SU-DHL-6 (cell line): ENCODE results near the gene PRRC2B.

ENCODE experiments used
- H2AFZ ChIP-seq: fragments of 200-600 bp; sonication (generic); 2 replicates; pipeline ENCODE4 v1.6.1; 2014; ENCODE audit warnings: low read depth, mild to moderate bottlenecking, moderate library complexity, mixed read lengths, antibody characterized with exemption, low read length; ENCODE audit not compliant: severe bottlenecking
- H3F3A ChIP-seq: fragments of 200-600 bp; shearing (Covaris generic); 2 replicates; pipeline ENCODE4 v1.6.0; 2016; ENCODE audit warnings: antibody characterized with exemption, mild to moderate bottlenecking; ENCODE audit not compliant: insufficient read depth
- H3K27ac ChIP-seq: fragments of 200-600 bp; sonication (generic); 2 replicates; pipeline ENCODE4 v1.5.1; 2016; ENCODE audit warnings: low read depth, mild to moderate bottlenecking, low read length, moderate library complexity, mixed read lengths
- H3K27me3 ChIP-seq: fragments of 200-600 bp; sonication (generic), shearing (Covaris generic); 2 replicates; pipeline ENCODE4 v1.6.0; 2014; ENCODE audit warnings: mild to moderate bottlenecking, low read length
- H3K36me3 ChIP-seq: fragments of 200-600 bp; sonication (generic); 2 replicates; pipeline ENCODE4 v1.6.1; 2014; ENCODE audit warnings: mild to moderate bottlenecking, low read length, mixed read lengths
- H3K4me2 ChIP-seq: fragments of 300-600, 200-600 bp; shearing (Covaris generic), sonication (generic); 2 replicates; pipeline ENCODE4 v1.6.0; 2014; ENCODE audit warnings: low read length, low read depth, mild to moderate bottlenecking; ENCODE audit not compliant: poor library complexity, severe bottlenecking
- H3K4me3 ChIP-seq: fragments of 200-600 bp; sonication (generic); 2 replicates; pipeline ENCODE4 v1.5.1; 2014; ENCODE audit warnings: antibody characterized with exemption, low read length, mild to moderate bottlenecking, mixed read lengths; ENCODE audit not compliant: insufficient read depth, poor library complexity, severe bottlenecking
- H3K79me2 ChIP-seq: fragments of 200-600 bp; sonication (generic); 2 replicates; pipeline ENCODE4 v1.6.1; 2014; ENCODE audit warnings: mild to moderate bottlenecking, low read length, moderate library complexity; ENCODE audit not compliant: insufficient read depth
- H3K9ac ChIP-seq: fragments of 200-600 bp; sonication (generic); 2 replicates; pipeline ENCODE4 v1.7.0; 2014; ENCODE audit warnings: mild to moderate bottlenecking, low read length
- H3K9me2 ChIP-seq: fragments of 200-600 bp; sonication (generic); replicated peaks from 2 replicates; pipeline ENCODE4 v1.6.1; 2014; ENCODE audit warnings: low read length; ENCODE audit not compliant: insufficient read depth
- H3K9me3 ChIP-seq: fragments of 200-600 bp; sonication (generic); 2 replicates; pipeline ENCODE4 v1.6.1; 2014; ENCODE audit warnings: low read length, mixed read lengths; ENCODE audit not compliant: insufficient read depth
- H4K20me1 ChIP-seq: fragments of 200-600 bp; sonication (generic); 2 replicates; pipeline ENCODE4 v1.6.1; 2014; ENCODE audit warnings: low read depth, mild to moderate bottlenecking, antibody characterized with exemption, low read length, moderate library complexity, mixed read lengths
- CTCF ChIP-seq: fragments of 200-600 bp; sonication (generic); IDR thresholded peaks from one replicate; pipeline ENCODE4 v1.5.1; 2017; ENCODE audit warnings: antibody characterized with exemption, mild to moderate bottlenecking, low read length, moderate library complexity; ENCODE audit not compliant: insufficient read depth, poor library complexity, severe bottlenecking
- EZH2phosphoT487 ChIP-seq: fragments of 200-600 bp; sonication (generic), shearing (Covaris generic); conservative IDR thresholded peaks from 2 replicates; pipeline ENCODE4 v1.6.1; 2018; ENCODE audit warnings: mild to moderate bottlenecking, antibody characterized with exemption, low read length, moderate library complexity, mixed read lengths

PRRC2B gene

GRCh38 chr9:131482343-131483006, 88.6 kb downstream of the PRRC2B start:
- TF ChIP-seq EZH2phosphoT487 (no peak), CTCF (no peak)
- peaks cover 9% of the 10 kb centered on the region; the same call in 1 of the 2 replicates for H3K36me3 ChIP-seq

GRCh38 chr9:131483319-131484050, 89.6 kb downstream of the PRRC2B start:
- H3K4me3 ChIP-seq: no peak overlapping the region
- no peak overlapping the region for H2AFZ ChIP-seq
- no peak overlapping the region for H3K4me2 ChIP-seq
- no peaks in the 10 kb centered on the region for H3K27me3 ChIP-seq
- no peaks in the 10 kb centered on the region; the same call in 1 of the 2 replicates for H3K79me2 ChIP-seq
- no peaks in the 10 kb centered on the region for H3K9me2 ChIP-seq
- no peaks in the 10 kb centered on the region for H3F3A ChIP-seq
- H4K20me1 ChIP-seq: no peaks in the 10 kb centered on the region
- TF ChIP-seq CTCF (no peak), EZH2phosphoT487 (no peak)
- no peaks in the 10 kb centered on the region for H3K9me3 ChIP-seq
- H3K36me3 ChIP-seq: peaks cover 9% of the 10 kb centered on the region; the same call in 1 of the 2 replicates
- no peak overlapping the region for H3K9ac ChIP-seq
- H3K27ac ChIP-seq: no peak overlapping the region

More at GRCh38 chr9:131482343-131483006, 88.6 kb downstream of the PRRC2B start:
- Histone ChIP-seq H3K4me3 (no peak overlapping the region), H3K9me3 (no peaks in the 10 kb centered on the region), H2AFZ (no peak overlapping the region), H3K4me2 (no peak overlapping the region), H3K27me3 (no peaks in the 10 kb centered on the region), H3K9me2 (no peaks in the 10 kb centered on the region), H3F3A (no peaks in the 10 kb centered on the region), H3K27ac (no peak overlapping the region), H3K79me2 (no peaks in the 10 kb centered on the region; the same call in 1 of the 2 replicates), H3K9ac (no peak overlapping the region), H4K20me1 (no peaks in the 10 kb centered on the region)

- no peak overlapping the region for H2AFZ ChIP-seq
- no peak overlapping the region for H3K4me3 ChIP-seq
- H3K79me2 ChIP-seq: no peaks in the 10 kb centered on the region; the same call in 1 of the 2 replicates
- H3K9me3 ChIP-seq: no peaks in the 10 kb centered on the region
- H3K4me2 ChIP-seq: no peak overlapping the region
- peaks cover 9% of the 10 kb centered on the region; the same call in 1 of the 2 replicates for H3K36me3 ChIP-seq
- TF ChIP-seq CTCF (no peak), EZH2phosphoT487 (no peak)
- H3F3A ChIP-seq: no peaks in the 10 kb centered on the region
- no peaks in the 10 kb centered on the region for H3K9me2 ChIP-seq
- H3K27ac ChIP-seq: no peak overlapping the region
- no peaks in the 10 kb centered on the region for H4K20me1 ChIP-seq
- no peak overlapping the region for H3K9ac ChIP-seq
- H3K27me3 ChIP-seq: no peaks in the 10 kb centered on the region
Observed at GRCh38 chr9:131484051-131484445, 90.2 kb downstream of the PRRC2B start.
